ENCODE data around the gene NME1.

The NME1 gene

DNA sequence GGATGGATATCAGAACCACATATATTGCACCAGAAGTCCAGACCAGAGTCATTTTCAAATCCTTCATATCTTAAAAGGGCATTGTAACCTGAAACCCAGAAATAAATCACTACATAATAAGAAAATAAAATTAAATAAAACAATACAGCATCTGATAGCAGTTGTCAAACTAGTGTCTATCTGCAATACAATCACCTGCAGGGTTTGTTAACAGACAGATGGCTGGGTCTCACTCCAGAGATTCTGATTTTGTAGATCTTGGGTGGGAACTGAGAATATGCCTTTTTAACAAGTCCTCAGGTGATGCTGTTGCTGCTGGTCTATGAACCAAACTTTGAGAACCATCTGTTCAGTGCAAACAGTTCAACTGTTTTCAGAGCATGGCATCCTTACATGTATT, 50.5 kb downstream of the NME1 start:
- H3K4me1 Mint-ChIP-seq = no peaks in the 10 kb centered on the region
- ATAC-seq = no peak
- H3K27ac Mint-ChIP-seq = no peak overlapping the region
- H3K4me3 Mint-ChIP-seq = no peak overlapping the region
- peaks cover 24% of the 10 kb centered on the region for H3K36me3 Mint-ChIP-seq
- H3K9me3 Mint-ChIP-seq = no peaks in the 10 kb centered on the region
- H3K27me3 Mint-ChIP-seq = no peaks in the 10 kb centered on the region

All from stimulated activated memory B cell treated with anti-CD40 and anti-IgM and Interleukin-4, amounts not matched to agents 10 μg/mL and 1 μg/mL and 100 μg/mL, for 72 hours (primary cell).